Stimulated activated CD8-positive, alpha-beta memory T cell treated with anti-CD3 and anti-CD28 coated beads, Interleukin-7, amount 100 ng/mL, for 48 hours (primary cell): ENCODE results near the gene OMD.

ENCODE experiments used
- DNase-seq, 2 donors: peaks; one replicate each; pipeline ENCODE4 v3.0.0-alpha.2; 2020; ENCODE audit warnings: low read depth in 1 of 2; ENCODE audit errors: extremely low read depth in 1 of 2

OMD gene

DNA sequence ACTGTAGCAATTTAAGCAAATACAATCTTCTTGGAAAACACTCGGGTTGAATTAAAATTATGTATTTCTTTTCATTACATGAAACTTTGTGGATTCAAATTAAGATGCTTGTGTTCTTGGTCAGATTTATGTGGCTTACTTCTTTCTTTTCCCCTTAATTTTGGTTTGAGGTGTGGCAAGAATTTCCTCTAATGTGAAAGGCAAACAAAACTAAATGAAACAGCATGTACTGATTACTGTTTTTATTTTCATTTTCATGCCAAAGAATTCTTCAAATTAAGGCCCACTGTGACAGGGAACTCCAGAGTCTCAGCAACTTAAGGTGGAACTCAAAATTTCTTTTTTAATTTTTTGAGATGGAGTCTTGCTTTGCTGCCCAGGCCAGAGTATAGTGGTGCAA is at the start of gene OMD:
TSS of gene OMD (minus strand) at position 132 of the 400 bp plus-strand sequence. CDS start 6,913 bp downstream, outside the sequence.
- no peak for DNase-seq

DNA sequence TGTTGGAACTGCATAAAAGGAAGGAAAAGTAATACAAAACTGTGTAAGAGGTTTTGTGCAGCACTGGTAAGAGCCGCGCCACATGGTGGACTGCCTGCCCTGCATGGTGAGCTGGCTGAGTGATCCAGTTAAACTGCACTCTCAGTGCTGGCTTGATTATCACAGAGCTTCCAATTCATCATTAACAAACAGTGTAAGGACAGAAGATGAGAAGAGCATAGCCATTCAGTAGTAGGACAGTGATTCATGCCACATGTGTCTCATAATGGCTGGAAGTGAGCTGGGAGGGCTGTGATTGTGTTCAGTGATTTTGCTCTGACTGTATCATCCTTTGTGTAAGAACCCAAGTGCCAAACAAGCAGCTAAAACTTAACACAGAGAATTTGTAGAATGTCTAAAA is 43.9 kb upstream of the OMD start:
- DNase-seq = no peak

- DNase-seq = no peak
Measured at GRCh38 chr9:92467511-92467910, 43.2 kb upstream of the OMD start.

GRCh38 chr9:92467041-92467440 is 42.8 kb upstream of the OMD start:
- DNase-seq = no peak

- no peak for DNase-seq
Measured at GRCh38 chr9:92463984-92464383, 39.7 kb upstream of the OMD start.

DNA sequence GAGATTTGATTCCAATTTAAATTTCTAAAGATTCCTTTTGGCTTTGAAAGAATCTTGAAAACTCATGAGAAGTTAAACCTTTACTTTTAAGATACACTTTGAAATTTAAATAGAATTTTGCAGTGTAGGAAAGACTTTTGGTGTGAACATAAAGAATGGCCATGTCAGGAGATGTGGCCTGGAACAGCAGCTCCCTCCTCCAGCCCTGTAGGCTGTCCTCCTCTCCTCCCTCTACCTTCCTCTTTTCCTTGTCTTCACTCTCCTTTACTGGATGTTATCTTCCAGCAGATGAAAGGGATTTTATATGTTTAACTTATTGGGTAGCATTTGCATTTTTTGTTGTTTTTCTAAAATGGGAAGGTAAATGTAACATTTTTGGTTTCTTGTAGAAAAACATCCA is 39.1 kb upstream of the OMD start:
- DNase-seq = no peak

- no peak for DNase-seq
Measured at GRCh38 chr9:92457576-92457975, 33.3 kb upstream of the OMD start.

DNA sequence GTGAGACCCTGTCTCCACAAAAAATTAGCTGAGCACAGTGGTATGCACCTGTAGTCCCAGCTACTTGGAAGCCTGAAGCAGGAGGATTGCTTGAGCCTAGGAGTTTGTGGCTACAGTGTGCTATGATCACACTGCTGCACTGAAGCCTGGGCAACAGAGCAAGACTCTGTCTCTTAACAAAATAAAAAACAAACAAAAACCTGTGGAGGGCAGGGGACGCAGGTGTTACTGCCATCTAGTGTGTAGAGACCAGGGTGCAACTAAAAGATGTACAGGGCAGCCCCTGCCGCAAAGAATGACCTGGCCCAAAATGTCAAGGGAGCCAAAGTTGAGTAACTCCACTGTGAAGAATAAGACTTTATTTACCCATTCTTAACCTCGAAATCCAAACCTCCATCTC is 30.9 kb upstream of the OMD start:
- DNase-seq = no peak

DNA sequence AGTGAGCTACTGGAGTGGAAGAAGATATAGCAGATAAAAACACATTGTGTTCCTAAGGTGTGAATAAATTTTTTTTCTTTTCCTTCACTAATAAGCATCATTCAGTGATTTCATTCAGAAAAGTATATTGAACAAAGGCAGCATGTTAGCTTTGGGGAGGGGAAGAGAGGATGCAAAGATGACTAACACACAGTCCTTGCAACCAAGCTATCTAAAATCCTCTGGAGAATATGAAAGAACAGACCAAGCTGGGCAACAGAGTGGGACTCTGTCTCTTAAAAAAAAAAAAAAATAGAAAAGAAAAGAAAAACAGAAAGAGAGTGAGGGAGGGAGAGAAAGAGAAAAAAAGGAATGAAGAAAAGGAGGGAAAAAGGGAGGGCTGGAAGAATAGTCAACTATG is 22.3 kb upstream of the OMD start:
- no peak for DNase-seq

GRCh38 chr9:92444841-92445240 is 20.6 kb upstream of the OMD start:
- DNase-seq = no peak

DNA sequence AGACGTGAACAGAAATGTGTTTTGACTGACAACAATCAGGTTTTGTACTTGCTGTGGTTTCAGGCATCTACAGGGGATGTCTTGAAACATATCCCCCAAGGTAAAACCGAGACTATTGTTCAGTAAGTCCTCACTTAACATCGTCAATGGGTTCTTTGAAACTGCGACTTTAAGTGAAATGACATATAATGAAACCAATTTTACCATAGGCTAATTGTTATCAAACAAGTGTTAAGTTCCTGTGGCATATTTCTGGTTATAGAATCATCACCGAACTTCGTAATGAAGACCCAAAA is 16.4 kb upstream of the OMD start:
- DNase-seq = no peak

GRCh38 chr9:92439921-92440750 is 15.9 kb upstream of the OMD start:
- DNase-seq = no peak

DNA sequence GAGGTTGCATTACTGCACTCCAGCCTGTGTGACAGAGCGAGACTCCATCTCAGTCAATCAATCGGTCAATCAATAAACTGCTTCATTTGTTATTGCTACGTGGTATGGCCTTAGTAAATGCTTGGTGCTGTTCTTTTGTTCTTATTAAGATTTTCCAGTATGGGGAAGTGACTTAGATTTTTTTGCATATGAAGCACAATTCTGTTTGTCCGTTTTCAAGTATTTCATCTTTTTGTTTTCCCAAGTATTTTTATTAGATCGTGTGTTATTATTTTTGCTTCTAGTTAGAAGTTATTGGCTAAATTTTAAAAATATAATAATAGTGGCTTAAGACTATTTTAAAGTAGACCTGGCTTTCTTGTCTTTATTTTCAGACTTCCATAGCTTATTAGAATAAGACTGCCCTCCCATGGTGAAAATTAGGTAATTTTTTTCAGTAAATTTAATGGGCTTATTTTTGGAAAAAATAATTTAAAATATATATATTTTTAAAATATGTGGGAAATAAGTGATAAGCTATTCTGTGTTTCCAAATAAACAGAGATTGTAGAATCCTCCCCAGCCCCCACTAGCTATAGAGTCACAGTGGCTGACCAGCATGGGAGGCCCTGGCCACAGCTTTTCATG is 14.7 kb upstream of the OMD start:
- DNase-seq = no peak

DNA sequence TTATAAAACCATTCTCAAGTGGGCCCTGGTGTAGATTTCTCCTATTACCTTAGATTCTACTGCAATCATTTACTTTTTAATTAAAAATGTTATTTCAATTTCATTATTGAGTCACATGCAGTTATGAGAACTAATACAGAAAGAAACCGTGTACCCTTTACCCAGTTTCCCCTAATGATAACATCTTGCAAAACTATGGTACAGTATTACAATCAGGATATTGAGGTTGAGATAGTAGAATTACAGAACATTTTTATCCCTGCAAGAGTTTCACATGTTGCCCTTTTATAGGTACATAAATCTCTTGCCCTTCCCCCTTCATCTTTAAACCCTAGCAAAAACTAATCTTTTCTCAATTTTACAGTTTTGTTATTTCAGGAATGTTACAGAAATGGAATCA is 11.0 kb upstream of the OMD start:
- no peak for DNase-seq

DNA sequence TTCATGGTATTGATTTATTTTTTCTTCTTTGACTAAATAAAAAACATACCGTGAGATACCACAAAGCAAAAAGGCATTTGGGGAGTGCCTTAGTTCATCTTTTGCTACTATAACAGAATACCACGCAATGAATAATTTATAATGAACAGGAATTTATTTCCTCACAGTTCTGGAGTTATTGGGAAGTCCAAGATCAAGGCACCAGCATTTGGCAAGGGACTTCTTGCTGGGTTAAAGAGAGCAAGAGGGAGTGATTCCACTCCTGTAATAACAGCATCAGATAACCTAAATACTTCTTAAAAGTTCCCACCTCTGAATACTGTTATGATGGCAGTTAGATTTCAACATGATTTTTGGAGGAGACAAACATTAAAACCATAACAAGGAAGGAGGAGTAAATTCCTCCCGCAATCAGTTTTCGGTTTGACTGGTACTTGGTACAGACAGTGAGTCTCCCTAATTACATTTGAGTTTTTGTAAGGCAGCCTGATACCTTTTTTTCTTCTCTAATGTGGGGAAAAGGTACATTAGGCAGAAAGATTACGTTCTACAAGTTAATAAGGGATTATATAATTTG is 8.8 kb upstream of the OMD start:
- no peak for DNase-seq

GRCh38 chr9:92432350-92432749 is 8.1 kb upstream of the OMD start:
- no peak for DNase-seq

DNA sequence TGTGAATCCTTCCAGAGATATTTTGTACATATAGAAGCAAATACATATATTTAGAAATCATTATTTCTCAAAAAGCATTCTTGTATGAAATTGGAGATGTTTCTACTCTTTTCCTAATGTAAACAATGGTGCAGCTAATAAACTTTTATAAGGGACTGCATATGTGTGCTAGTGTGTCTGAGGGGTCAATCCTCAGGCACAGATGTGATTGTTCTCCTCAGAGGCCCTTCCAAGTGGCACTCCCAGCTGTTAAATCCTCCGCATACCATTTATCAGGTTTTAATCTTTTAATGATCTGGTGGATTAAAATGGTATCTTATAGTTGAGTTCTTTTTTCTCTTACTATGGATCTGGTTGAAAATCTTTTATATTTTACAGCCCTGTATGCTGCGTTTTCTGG is 5.6 kb upstream of the OMD start:
- no peak for DNase-seq

DNA sequence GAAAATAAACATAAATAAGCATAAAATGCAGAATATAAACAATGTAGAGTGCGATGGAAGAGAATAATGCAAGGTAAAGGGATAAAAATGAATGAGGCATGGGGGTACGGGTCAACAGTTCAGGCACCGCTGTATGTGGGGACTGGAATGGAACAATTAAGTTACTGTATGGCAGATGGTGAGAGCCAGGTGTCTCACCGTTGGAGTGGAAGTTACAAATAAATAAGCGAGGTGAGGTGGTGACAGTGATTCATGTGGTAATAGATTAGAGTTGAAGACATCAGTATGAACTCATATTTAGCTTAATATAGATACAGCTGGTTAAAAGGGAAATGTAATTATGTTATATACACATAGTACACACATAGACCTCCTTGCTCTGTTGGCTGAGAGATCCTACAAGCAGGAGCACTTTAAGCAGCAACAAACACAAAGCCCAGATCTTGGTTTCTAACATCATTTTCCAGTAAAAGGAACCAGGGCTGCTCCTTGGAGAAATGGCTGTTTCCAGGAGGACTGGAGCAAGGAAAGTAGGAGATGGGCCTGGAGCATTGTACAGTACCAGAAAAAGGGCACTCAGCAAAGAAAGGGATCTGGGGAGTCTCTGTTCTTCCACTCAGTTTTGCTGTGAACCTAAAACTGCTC is 2.4 kb upstream of the OMD start:
- no peak for DNase-seq

GRCh38 chr9:92425474-92425873 is 1.2 kb upstream of the OMD start:
- no peak for DNase-seq

GRCh38 chr9:92423612-92424011 is 659 bp downstream of the OMD start:
- no peak for DNase-seq

DNA sequence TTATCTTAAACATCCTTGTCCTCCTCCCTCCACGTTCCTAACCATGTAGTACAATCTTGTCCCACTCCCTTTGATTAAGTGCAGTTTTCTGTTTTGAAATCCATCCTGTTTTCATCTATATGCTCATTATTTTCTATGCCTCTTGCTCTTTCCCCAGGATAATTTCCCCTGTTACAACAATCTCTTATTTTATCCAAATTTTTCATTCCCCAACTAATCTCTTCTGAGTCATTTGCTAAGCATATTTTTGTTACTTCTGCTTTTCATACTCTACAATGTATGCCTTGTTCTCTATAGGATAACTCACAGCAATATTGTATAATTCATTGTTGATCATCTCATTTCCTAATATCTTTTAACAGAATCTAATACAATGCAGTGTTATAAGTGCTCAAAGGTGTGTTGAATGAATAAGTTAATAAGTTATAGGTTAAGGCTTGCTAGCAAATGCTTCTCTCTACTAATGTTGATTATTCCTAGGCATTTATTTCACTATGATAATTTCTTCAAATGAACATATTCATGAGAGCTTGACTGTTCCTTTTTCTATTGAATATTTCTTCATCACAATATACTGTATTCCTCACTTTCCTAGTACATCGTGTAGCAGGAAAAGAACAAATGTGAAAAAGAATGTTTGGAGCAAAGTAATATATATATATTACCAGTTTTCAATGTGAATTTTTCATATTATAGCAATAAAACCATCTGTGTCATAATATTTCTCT is 1.5 kb downstream of the OMD start:
- DNase-seq = no peak
